Measurements from ENCODE around the gene CCL23. TPM values are rescaled to one million over a fixed set of nuclear protein-coding genes. Genes with fewer than 3 reads are reported as not detected.

CCL23 gene
- total and polyA plus RNA-seq, 9 of the 15 experiments (the other 6 are each of a cell fraction or from before 2014, with no cell fraction given): not detected

GRCh38 chr17:35963663-35964062 is 54.1 kb downstream of the CCL23 start (continued):
- no peak for TF ChIP-seq GTF3C2 (IDR thresholded peaks at IDR 0.05; ENCODE audit: borderline replicate concordance, extremely low read depth, insufficient read length)
- TF ChIP-seq EWSR1 (IDR thresholded peaks at IDR 0.05; ENCODE audit: borderline replicate concordance, low read depth, partially characterized antibody): no peak
- TF ChIP-seq EHMT2 (IDR thresholded peaks at IDR 0.05): no peak
- no peak for TF ChIP-seq POLR2AphosphoS5 (IDR thresholded peaks at IDR 0.05; ENCODE audit: control insufficient read depth, insufficient read depth, low read depth, low read length)
- no peak for TF ChIP-seq ZNF696 (CRISPR knock-in tag; conservative IDR thresholded peaks at IDR 0.05)
- TF ChIP-seq MAFG (tag; conservative IDR thresholded peaks at IDR 0.05): peak; percentile 28; the same call in 1 of the 2 replicates
- TF ChIP-seq PHB2 (IDR thresholded peaks at IDR 0.05; ENCODE audit: low read depth): no peak
- TF ChIP-seq C11orf30 (IDR thresholded peaks at IDR 0.05; ENCODE audit: low read depth): peak; percentile 53; the same call in 1 of the 2 replicates

Other genes with a start within 250 kb of the CCL23 start
Only the 7 nearest of the 16 such genes appear.
- gene LYZL6, start 74.3 kb downstream of the CCL23 start, total RNA-seq (2014; rRNA removed): not detected in 2 replicates
- not detected in 2 replicates for gene LYZL6, start 74.3 kb downstream of the CCL23 start, total RNA-seq (2014; rRNA removed; fragmentation: Illumina TruSeq; extraction: Trizol)
- gene LYZL6, start 74.3 kb downstream of the CCL23 start, total RNA-seq (2015; rRNA removed; fragmentation: Illumina TruSeq; extraction: Trizol): not detected in 2 replicates
- not detected in 2 replicates for gene LYZL6, start 74.3 kb downstream of the CCL23 start, total RNA-seq (2021)
- gene LYZL6, start 74.3 kb downstream of the CCL23 start, polyA plus RNA-seq (2011; rRNA removed): not detected in 2 replicates
- gene LYZL6, start 74.3 kb downstream of the CCL23 start, polyA plus RNA-seq (2014; fragmentation: Illumina TruSeq; extraction: Trizol): not detected in 2 replicates
- not detected for gene LYZL6, start 74.3 kb downstream of the CCL23 start, polyA plus RNA-seq (2014; fragmentation: Nextera tagmentation; extraction: Ambion mirVana)
- gene LYZL6, start 74.3 kb downstream of the CCL23 start, polyA plus RNA-seq (2014; rRNA removed): not detected in 2 replicates
- not detected in 2 replicates for gene CCL16, start 36.5 kb downstream of the CCL23 start, total RNA-seq (2014; rRNA removed)
- not detected in 2 replicates for gene CCL16, start 36.5 kb downstream of the CCL23 start, total RNA-seq (2014; rRNA removed; fragmentation: Illumina TruSeq; extraction: Trizol)
- gene CCL16, start 36.5 kb downstream of the CCL23 start, total RNA-seq (2015; rRNA removed; fragmentation: Illumina TruSeq; extraction: Trizol): not detected in 2 replicates
- not detected in 2 replicates for gene CCL16, start 36.5 kb downstream of the CCL23 start, total RNA-seq (2021)
- not detected in 2 replicates for gene CCL16, start 36.5 kb downstream of the CCL23 start, polyA plus RNA-seq (2011; rRNA removed)
- not detected in 2 replicates for gene CCL16, start 36.5 kb downstream of the CCL23 start, polyA plus RNA-seq (2014; fragmentation: Illumina TruSeq; extraction: Trizol)
- gene CCL16, start 36.5 kb downstream of the CCL23 start, polyA plus RNA-seq (2014; fragmentation: Nextera tagmentation; extraction: Ambion mirVana): not detected
- gene CCL16, start 36.5 kb downstream of the CCL23 start, polyA plus RNA-seq (2014; rRNA removed): not detected in 2 replicates
- gene CCL14, start 31.2 kb downstream of the CCL23 start, total RNA-seq (2014; rRNA removed): not detected in 2 replicates
- gene CCL14, start 31.2 kb downstream of the CCL23 start, total RNA-seq (2014; rRNA removed; fragmentation: Illumina TruSeq; extraction: Trizol): not detected in 2 replicates
- not detected in 2 replicates for gene CCL14, start 31.2 kb downstream of the CCL23 start, total RNA-seq (2015; rRNA removed; fragmentation: Illumina TruSeq; extraction: Trizol)
- gene CCL14, start 31.2 kb downstream of the CCL23 start, total RNA-seq (2021): not detected in 2 replicates
- gene CCL14, start 31.2 kb downstream of the CCL23 start, polyA plus RNA-seq (2011; rRNA removed): not detected in 2 replicates
- not detected in 2 replicates for gene CCL14, start 31.2 kb downstream of the CCL23 start, polyA plus RNA-seq (2014; fragmentation: Illumina TruSeq; extraction: Trizol)
- gene CCL14, start 31.2 kb downstream of the CCL23 start, polyA plus RNA-seq (2014; fragmentation: Nextera tagmentation; extraction: Ambion mirVana): not detected
- gene CCL14, start 31.2 kb downstream of the CCL23 start, polyA plus RNA-seq (2014; rRNA removed): not detected in 2 replicates
- not detected in 2 replicates for gene CCL15, start 16.4 kb downstream of the CCL23 start, total RNA-seq (2014; rRNA removed)
- gene CCL15, start 16.4 kb downstream of the CCL23 start, total RNA-seq (2014; rRNA removed; fragmentation: Illumina TruSeq; extraction: Trizol): not detected in 2 replicates
- gene CCL15, start 16.4 kb downstream of the CCL23 start, total RNA-seq (2015; rRNA removed; fragmentation: Illumina TruSeq; extraction: Trizol): not detected in 2 replicates
- gene CCL15, start 16.4 kb downstream of the CCL23 start, total RNA-seq (2021): not detected in 2 replicates
- not detected in 2 replicates for gene CCL15, start 16.4 kb downstream of the CCL23 start, polyA plus RNA-seq (2011; rRNA removed)
- gene CCL15, start 16.4 kb downstream of the CCL23 start, polyA plus RNA-seq (2014; fragmentation: Illumina TruSeq; extraction: Trizol): not detected in 2 replicates
- gene CCL15, start 16.4 kb downstream of the CCL23 start, polyA plus RNA-seq (2014; fragmentation: Nextera tagmentation; extraction: Ambion mirVana): not detected
- not detected in 2 replicates for gene CCL15, start 16.4 kb downstream of the CCL23 start, polyA plus RNA-seq (2014; rRNA removed)
- not detected in 2 replicates for gene CCL18, start 46.3 kb upstream of the CCL23 start, total RNA-seq (2014; rRNA removed)
- gene CCL18, start 46.3 kb upstream of the CCL23 start, total RNA-seq (2014; rRNA removed; fragmentation: Illumina TruSeq; extraction: Trizol): not detected in 2 replicates
- gene CCL18, start 46.3 kb upstream of the CCL23 start, total RNA-seq (2015; rRNA removed; fragmentation: Illumina TruSeq; extraction: Trizol): not detected in 2 replicates
- gene CCL18, start 46.3 kb upstream of the CCL23 start, total RNA-seq (2021): not detected in 2 replicates
- not detected in 2 replicates for gene CCL18, start 46.3 kb upstream of the CCL23 start, polyA plus RNA-seq (2011; rRNA removed)
- not detected in 2 replicates for gene CCL18, start 46.3 kb upstream of the CCL23 start, polyA plus RNA-seq (2014; fragmentation: Illumina TruSeq; extraction: Trizol)
- gene CCL18, start 46.3 kb upstream of the CCL23 start, polyA plus RNA-seq (2014; fragmentation: Nextera tagmentation; extraction: Ambion mirVana): not detected
- gene CCL18, start 46.3 kb upstream of the CCL23 start, polyA plus RNA-seq (2014; rRNA removed): not detected in 2 replicates
- not detected in 2 replicates for gene CCL3, start 72.2 kb upstream of the CCL23 start, total RNA-seq (2014; rRNA removed)
- not detected in 2 replicates for gene CCL3, start 72.2 kb upstream of the CCL23 start, total RNA-seq (2014; rRNA removed; fragmentation: Illumina TruSeq; extraction: Trizol)
- not detected in 2 replicates for gene CCL3, start 72.2 kb upstream of the CCL23 start, total RNA-seq (2015; rRNA removed; fragmentation: Illumina TruSeq; extraction: Trizol)
- 0.58 and 0.63 TPM in 2 replicates for gene CCL3, start 72.2 kb upstream of the CCL23 start, total RNA-seq (2021)
- not detected in 2 replicates for gene CCL3, start 72.2 kb upstream of the CCL23 start, polyA plus RNA-seq (2011; rRNA removed)
- not detected in 2 replicates for gene CCL3, start 72.2 kb upstream of the CCL23 start, polyA plus RNA-seq (2014; fragmentation: Illumina TruSeq; extraction: Trizol)
- not detected for gene CCL3, start 72.2 kb upstream of the CCL23 start, polyA plus RNA-seq (2014; fragmentation: Nextera tagmentation; extraction: Ambion mirVana)
- gene CCL3, start 72.2 kb upstream of the CCL23 start, polyA plus RNA-seq (2014; rRNA removed): not detected in 2 replicates
- not detected in 2 replicates for gene CCL4, start 85.9 kb upstream of the CCL23 start, total RNA-seq (2014; rRNA removed)
- gene CCL4, start 85.9 kb upstream of the CCL23 start, total RNA-seq (2014; rRNA removed; fragmentation: Illumina TruSeq; extraction: Trizol): not detected in 2 replicates
- gene CCL4, start 85.9 kb upstream of the CCL23 start, total RNA-seq (2015; rRNA removed; fragmentation: Illumina TruSeq; extraction: Trizol): not detected in 2 replicates
- gene CCL4, start 85.9 kb upstream of the CCL23 start, total RNA-seq (2021): 0.91 and 1.1 TPM in 2 replicates
- gene CCL4, start 85.9 kb upstream of the CCL23 start, polyA plus RNA-seq (2011; rRNA removed): not detected in 2 replicates
- not detected in 2 replicates for gene CCL4, start 85.9 kb upstream of the CCL23 start, polyA plus RNA-seq (2014; fragmentation: Illumina TruSeq; extraction: Trizol)
- gene CCL4, start 85.9 kb upstream of the CCL23 start, polyA plus RNA-seq (2014; fragmentation: Nextera tagmentation; extraction: Ambion mirVana): not detected
- 0.13 TPM in 1 of 2 replicates, not detected in the other for gene CCL4, start 85.9 kb upstream of the CCL23 start, polyA plus RNA-seq (2014; rRNA removed)